ENCODE measurements around the gene FAM163A.

FAM163A gene

DNA sequence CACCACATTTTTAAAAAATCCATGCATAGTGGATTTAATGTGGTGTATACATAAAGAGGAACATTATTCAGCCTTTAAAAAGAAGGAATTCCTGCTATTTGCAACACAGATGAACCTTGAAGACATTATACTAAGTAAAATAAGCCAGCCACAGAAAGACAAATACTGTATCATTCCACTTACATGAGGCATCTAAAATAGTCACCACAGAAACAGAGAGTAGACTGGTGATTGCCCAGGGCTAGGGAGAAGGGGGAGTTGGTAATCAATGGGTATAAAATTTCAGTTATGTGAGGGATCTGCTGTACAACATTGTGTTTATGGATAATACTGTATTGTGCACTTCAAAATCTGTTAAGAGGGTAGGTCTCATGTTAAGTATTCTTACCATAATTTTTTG lies 10.0 kb downstream of the FAM163A start:
- DNase-seq (ENCODE audit: low read depth): peak; percentile 5

- DNase-seq (ENCODE audit: low read depth): peak; percentile 76
Measured at GRCh38 chr1:179754041-179754624, 11.0 kb downstream of the FAM163A start.

- no peak for DNase-seq (ENCODE audit: low read depth)
Measured at GRCh38 chr1:179757933-179758332, 14.8 kb downstream of the FAM163A start.

GRCh38 chr1:179760521-179760920 lies 17.4 kb downstream of the FAM163A start:
- no peak for DNase-seq (ENCODE audit: low read depth)

DNA sequence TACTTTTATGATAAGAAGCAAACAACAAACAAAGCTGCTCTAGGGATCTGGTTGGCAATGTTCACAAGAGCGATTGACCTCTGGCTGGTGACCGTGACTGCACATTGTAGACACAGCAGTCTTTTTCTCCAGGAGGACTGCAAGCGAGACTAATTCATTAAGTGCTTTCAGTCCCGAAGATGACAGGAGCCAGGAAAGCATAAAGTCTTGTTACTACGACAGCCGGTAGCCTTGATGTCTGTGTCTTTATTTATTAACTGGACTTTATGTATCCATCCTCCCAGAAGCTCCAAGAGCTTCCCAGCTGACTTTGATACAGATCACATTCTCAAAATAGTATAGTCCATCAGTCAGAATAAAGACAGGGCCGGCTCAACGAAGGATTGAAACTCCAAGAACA lies 18.2 kb downstream of the FAM163A start:
- no peak for DNase-seq (ENCODE audit: low read depth)

GRCh38 chr1:179761846-179762640 lies 19.0 kb downstream of the FAM163A start:
- DNase-seq (ENCODE audit: low read depth): no peak

GRCh38 chr1:179767177-179767581 lies 24.1 kb downstream of the FAM163A start:
- DNase-seq (ENCODE audit: low read depth): no peak

GRCh38 chr1:179767996-179768395 lies 24.9 kb downstream of the FAM163A start:
- no peak for DNase-seq (ENCODE audit: low read depth)

- no peak for DNase-seq (ENCODE audit: low read depth)
Measured at GRCh38 chr1:179770887-179771502, 27.9 kb downstream of the FAM163A start.

DNA sequence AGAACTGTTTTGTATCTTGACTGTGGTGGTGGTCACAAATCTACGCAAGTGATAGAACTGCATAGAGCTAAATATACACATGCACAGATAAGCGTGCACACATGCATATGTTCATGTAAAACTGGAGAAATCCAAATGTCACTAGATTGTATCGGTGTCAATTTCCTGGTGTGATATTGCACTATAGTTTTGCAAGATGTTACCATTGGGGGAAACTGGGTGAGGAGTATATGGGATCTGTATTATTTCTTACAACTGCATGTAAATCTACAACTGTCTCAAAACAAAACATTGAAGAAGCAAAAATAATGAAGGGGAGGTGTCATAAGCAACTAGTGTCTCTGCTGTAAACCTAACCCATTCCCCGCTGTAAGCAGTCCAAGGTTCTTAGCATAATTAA lies 30.2 kb downstream of the FAM163A start:
- DNase-seq (ENCODE audit: low read depth): no peak

DNA sequence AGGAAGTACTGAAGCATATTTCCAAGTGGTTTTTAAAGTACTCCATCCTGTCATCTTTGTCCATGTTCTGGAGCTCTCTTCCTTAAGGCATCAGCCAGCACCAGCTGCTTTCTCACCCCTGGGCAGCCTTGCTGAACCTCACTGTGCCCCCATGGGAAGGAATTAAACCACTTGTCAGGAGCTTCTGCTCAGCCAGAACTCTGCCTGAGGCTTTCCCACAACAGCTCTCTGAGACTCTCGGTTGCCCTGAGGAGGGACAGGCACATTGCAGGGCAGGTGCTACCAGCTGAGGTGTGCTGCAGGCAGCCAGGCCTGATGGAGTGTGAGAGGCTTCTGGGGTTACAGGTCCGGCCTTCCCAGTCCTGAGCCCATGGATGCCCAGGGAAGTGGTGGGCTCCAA lies 30.9 kb downstream of the FAM163A start:
- DNase-seq (ENCODE audit: low read depth): no peak

DNA sequence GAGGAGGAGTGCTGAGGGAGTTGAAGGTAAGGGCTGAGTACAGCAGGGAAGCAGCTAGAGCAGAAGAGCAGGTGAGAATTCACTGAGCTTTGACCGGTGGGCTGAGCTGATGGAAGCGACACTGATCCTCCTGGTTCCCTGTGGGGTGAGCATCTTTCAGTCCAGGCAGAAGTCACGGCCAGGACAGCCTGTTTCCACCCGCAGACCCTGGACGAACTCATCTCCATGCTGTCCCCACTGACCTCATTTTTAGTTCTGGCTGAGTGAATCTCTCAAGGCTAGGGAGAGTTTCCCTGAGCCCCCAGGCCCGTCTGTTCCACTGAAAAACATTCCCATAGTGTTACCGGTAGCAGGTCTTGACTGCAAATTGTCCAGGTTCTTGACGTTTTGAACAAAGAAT lies 31.5 kb downstream of the FAM163A start:
- DNase-seq (ENCODE audit: low read depth): no peak

- DNase-seq (ENCODE audit: low read depth): no peak
Measured at GRCh38 chr1:179775009-179775408, 31.9 kb downstream of the FAM163A start.

DNA sequence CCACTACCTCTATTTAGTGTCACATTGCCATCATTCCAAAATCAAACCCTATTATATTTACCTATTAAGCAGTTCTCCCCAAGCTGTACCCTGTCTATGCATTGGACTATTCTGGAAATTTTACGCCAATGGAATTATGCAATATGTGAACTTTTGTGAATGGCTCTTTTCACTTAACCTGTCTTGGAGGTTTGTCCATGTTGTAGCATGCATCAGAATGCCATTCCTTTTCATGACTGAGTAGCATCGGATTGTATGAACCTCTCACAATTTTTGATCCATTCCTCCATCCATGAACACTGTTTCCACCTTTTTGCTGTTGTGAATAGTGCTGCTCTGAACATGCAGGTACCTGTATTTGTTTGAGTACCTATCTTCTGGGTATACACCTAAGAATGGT lies 33.7 kb downstream of the FAM163A start:
- DNase-seq (ENCODE audit: low read depth): no peak

GRCh38 chr1:179777731-179778130 lies 34.6 kb downstream of the FAM163A start:
- no peak for DNase-seq (ENCODE audit: low read depth)

DNA sequence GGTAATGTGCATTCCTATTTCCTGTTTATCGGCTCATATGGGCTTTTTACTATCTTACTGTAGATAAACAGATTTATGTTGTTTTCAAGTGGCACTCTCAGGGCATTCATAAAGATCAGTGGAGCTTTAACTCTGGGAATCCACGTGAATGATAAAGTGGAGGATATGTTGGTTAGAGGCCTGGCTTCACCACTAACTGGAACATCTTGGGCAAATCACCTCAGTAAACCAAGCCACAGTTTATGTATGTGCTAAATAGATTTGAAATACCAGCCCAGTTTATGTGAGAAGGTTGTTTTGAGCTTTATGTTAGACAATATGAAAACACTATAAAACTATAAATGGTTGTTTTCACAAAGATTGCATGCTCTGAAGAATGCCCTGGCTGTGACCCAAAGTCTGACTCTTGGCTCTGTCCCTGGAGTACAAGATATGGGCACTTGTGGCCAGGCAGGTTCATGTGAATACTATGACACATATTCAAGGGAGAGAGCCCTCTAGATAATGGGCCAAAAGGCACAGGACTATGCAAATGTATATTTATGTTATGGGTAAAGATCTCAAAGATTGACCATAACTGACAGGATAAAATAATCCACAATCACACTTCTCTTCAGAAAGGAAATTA lies 36.7 kb downstream of the FAM163A start:
- peak; percentile 6 for DNase-seq (ENCODE audit: low read depth)

DNA sequence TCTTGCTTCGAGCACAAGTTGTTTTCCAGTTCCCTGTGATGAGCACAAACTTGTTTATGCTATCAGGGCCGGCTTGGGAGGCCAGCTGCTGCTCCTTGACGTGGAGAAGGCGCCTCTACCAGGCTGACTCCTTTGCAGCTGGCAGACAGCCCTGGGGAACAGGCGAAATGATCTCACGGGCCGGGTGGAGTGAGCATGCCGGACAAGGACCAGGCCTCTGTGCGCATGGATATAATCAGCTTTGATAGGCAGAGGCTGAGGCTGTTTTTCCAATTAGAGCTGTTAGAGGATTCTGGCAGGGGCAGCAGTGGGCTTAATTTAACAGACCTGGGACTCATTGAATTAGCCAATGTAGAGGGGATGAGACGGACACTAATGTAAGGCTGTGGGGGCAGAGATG lies 38.9 kb downstream of the FAM163A start:
- DNase-seq (ENCODE audit: low read depth): no peak

GRCh38 chr1:179785031-179785431 lies 41.9 kb downstream of the FAM163A start:
- peak; percentile 3 for DNase-seq (ENCODE audit: low read depth)

- DNase-seq (ENCODE audit: low read depth): no peak
Measured at GRCh38 chr1:179785728-179786127, 42.6 kb downstream of the FAM163A start.

DNA sequence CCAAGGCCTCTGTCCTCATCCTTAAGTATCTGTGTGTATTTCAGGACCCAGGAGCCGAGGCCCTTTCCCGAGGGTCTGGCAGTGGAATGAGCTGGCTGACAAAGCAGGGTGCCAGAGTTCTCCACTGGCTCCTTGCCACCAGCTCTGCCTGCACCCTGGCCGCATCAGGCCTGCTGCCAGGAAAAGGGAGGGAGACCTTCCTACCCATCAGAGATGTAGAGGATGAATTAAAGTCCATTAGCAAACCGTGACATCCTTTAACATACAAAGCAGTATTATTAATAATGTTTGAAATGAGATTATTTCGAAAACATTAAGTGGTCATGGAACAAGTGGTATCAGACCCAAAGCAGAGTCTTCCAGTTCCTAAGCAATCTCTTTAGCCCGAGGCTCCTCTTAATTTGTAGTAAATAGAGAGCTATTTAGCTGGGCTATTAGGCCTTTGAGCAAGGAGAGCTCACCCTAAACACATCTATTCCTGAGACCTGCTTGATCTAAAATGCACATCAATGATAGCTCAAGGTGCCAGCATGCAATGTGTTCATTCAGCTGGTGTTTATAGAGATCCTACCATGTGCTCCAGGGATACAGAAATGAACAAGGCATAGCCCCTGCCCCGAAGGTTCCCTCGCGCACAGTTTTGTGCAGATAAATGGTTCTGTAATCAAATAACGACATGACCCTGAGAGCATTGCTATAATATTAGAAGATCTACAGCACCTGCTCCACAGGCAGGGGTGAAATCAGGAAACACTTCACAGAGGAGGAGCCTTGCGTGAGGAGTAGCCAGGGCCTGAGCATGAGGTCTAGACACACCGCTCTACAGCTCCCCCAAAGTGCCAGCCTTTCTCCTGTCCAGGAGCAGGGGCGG lies 44.0 kb downstream of the FAM163A start:
- DNase-seq (ENCODE audit: low read depth): no peak

GRCh38 chr1:179788259-179788658 lies 45.2 kb downstream of the FAM163A start:
- DNase-seq (ENCODE audit: low read depth): no peak

- DNase-seq (ENCODE audit: low read depth): no peak
Measured at GRCh38 chr1:179793281-179793680, 50.2 kb downstream of the FAM163A start.

Measured in stromal cell of bone marrow (primary cell).